Fibroblast of mammary gland (primary cell): ENCODE measurements around the gene SCYL1.

Experiments
- DNase-seq: peaks from one replicate; pipeline ENCODE4 v3.0.0-alpha.2; 2010; ENCODE audit warnings: low read depth
- H3K4me3 ChIP-seq: 2 replicates; pipeline ENCODE4 v1.5.1; 2011; ENCODE audit warnings: low read depth, mild to moderate bottlenecking, low read length, moderate library complexity; ENCODE audit not compliant: control insufficient read depth
- CTCF ChIP-seq: conservative IDR thresholded peaks from 2 replicates; pipeline ENCODE4 v1.5.1; 2011; ENCODE audit warnings: low read depth, low read length, inconsistent platforms; ENCODE audit not compliant: control insufficient read depth, insufficient read depth

SCYL1 gene

GRCh38 chr11:65482306-65482850, 42.5 kb upstream of the SCYL1 start:
- no peak overlapping the region for H3K4me3 ChIP-seq
- no peak for TF ChIP-seq CTCF
- no peak for DNase-seq

- DNase-seq, result no peak
- no peak overlapping the region for H3K4me3 ChIP-seq
- TF ChIP-seq CTCF, result no peak
Observed at GRCh38 chr11:65485920-65486219, 39.0 kb upstream of the SCYL1 start.

- no peak for DNase-seq
- no peak for TF ChIP-seq CTCF
- no peak overlapping the region for H3K4me3 ChIP-seq
Observed at GRCh38 chr11:65486570-65487466, 38.1 kb upstream of the SCYL1 start.

GRCh38 chr11:65487467-65488272, 37.2 kb upstream of the SCYL1 start:
- peak; percentile 100 for DNase-seq
- H3K4me3 ChIP-seq, result peak overlapping the region; percentile 3
- TF ChIP-seq CTCF, result no peak

- peak; percentile 88 for DNase-seq
- TF ChIP-seq CTCF, result no peak
- H3K4me3 ChIP-seq, result no peak overlapping the region
Observed at GRCh38 chr11:65488273-65489034, 36.4 kb upstream of the SCYL1 start.

- DNase-seq, result peak; percentile 89
Observed at GRCh38 chr11:65489035-65489705, 35.7 kb upstream of the SCYL1 start.

More at GRCh38 chr11:65489035-65489705, 35.7 kb upstream of the SCYL1 start:
- no peak for TF ChIP-seq CTCF
- H3K4me3 ChIP-seq, result no peak overlapping the region
